ENCODE results near the gene COL5A1.

Gene COL5A1

GRCh38 chr9:134840511-134840910 is 198.9 kb downstream of the COL5A1 start (continued):
- TF ChIP-seq CREB5 (CRISPR knock-in tag; IDR thresholded peaks at IDR 0.05; ENCODE audit: low read depth) = no peak
- TF ChIP-seq POU6F1 (CRISPR knock-in tag; IDR thresholded peaks at IDR 0.05; ENCODE audit: borderline replicate concordance, low read depth) = no peak
- TF ChIP-seq BACH2 (CRISPR knock-in tag; IDR thresholded peaks at IDR 0.05; ENCODE audit: borderline replicate concordance) = no peak

GRCh38 chr9:134841180-134841904 is 199.7 kb downstream of the COL5A1 start:
- no peak for ATAC-seq
- TF ChIP-seq ZNF70 (CRISPR knock-in tag; IDR thresholded peaks at IDR 0.05) (no peak), PATZ1 (CRISPR knock-in tag; IDR thresholded peaks at IDR 0.05; ENCODE audit: borderline replicate concordance) (no peak), ESRRG (CRISPR knock-in tag; IDR thresholded peaks at IDR 0.05) (no peak), CSRNP3 (CRISPR knock-in tag; IDR thresholded peaks at IDR 0.05) (no peak), ZFP3 (CRISPR knock-in tag; IDR thresholded peaks at IDR 0.05) (no peak)

- TF ChIP-seq ZC3H10 (CRISPR knock-in tag; IDR thresholded peaks at IDR 0.05) = no peak
- ATAC-seq = no peak
Observed at GRCh38 chr9:134842321-134842720, 200.7 kb downstream of the COL5A1 start.

GRCh38 chr9:134843740-134844139 is 202.1 kb downstream of the COL5A1 start:
- TF ChIP-seq ARNTL (CRISPR knock-in tag; IDR thresholded peaks at IDR 0.05; ENCODE audit: borderline replicate concordance, low read depth) (no peak), ZFP3 (CRISPR knock-in tag; IDR thresholded peaks at IDR 0.05) (no peak), GLIS3 (CRISPR knock-in tag; IDR thresholded peaks at IDR 0.05) (no peak), CREB5 (CRISPR knock-in tag; IDR thresholded peaks at IDR 0.05; ENCODE audit: low read depth) (no peak), TSHZ2 (CRISPR knock-in tag; IDR thresholded peaks at IDR 0.05) (no peak), ZNF565 (CRISPR knock-in tag; conservative IDR thresholded peaks at IDR 0.05; ENCODE audit: low read depth) (no peak), TCF4 (CRISPR knock-in tag; IDR thresholded peaks at IDR 0.05; ENCODE audit: borderline replicate concordance) (no peak), ZC3H10 (CRISPR knock-in tag; IDR thresholded peaks at IDR 0.05) (no peak)

More at GRCh38 chr9:134843740-134844139, 202.1 kb downstream of the COL5A1 start:
- no peak for ATAC-seq

All from SK-N-SH treated with all-trans-retinoic acid at 6 μM for 48 hours (cell line).